CD4-positive, CD25-positive, alpha-beta regulatory T cell (primary cell): ENCODE results near the gene ZDHHC20. TPM values are rescaled to one million over a fixed set of nuclear protein-coding genes. Genes with fewer than 3 reads are reported as not detected.

Experiments used
- polyA plus RNA-seq, 4 donors: library from polyadenylated mRNA; unstranded; fragments of 300-500 nt; fragmentation: Illumina TruSeq; gene quantifications; one replicate each; pipeline ENCODE4 v1.2.3, GENCODE V29; 2021
- total RNA-seq: library from RNA; stranded (reverse); gene quantifications from one replicate; pipeline ENCODE4 v1.2.3, GENCODE V29; 2022

ZDHHC20 gene
- total and polyA plus RNA-seq, 5 donors from 2014 or later, result 36.9 to 84.4 (median 39.6) TPM

Other genes with a start within 250 kb of the ZDHHC20 start
- 45.5 TPM for gene MICU2, start 144.9 kb upstream of the ZDHHC20 start, total RNA-seq
- gene MICU2, start 144.9 kb upstream of the ZDHHC20 start, polyA plus RNA-seq, result 10 to 100 TPM; 38.8 to 50.5 (median 46.2) TPM
- 0.35 TPM for gene FGF9, start 211.8 kb upstream of the ZDHHC20 start, total RNA-seq
- 1 to 10 TPM in 2 of 4 donors, under 1 TPM in 1, not detected in 1; 0.86 to 2.3 (median 1.1) TPM for gene FGF9, start 211.8 kb upstream of the ZDHHC20 start, polyA plus RNA-seq